Calu3 (cell line): ENCODE results near the gene SDHAF4. TPM values are rescaled to one million over a fixed set of nuclear protein-coding genes. Genes with fewer than 3 reads are reported as not detected.

Experiments used
- BruUV-seq: library from RNA; stranded (reverse); fragments of 400-500 nt; replicated peaks from 2 replicates; lab custom pipeline; 2021; lab: Mats Ljungman, UMichigan
- CTCF ChIA-PET: fragments of 300-600 bp; sonication (Branson Sonifier 250); formaldehyde crosslinking; loops from one replicate; lab custom pipeline; 2022; ENCODE audit warnings: antibody characterized with exemption; lab: Charles Lee
- DNase-seq: peaks from one replicate; pipeline ENCODE4 v3.0.0; 2022
- H3K27ac Mint-ChIP-seq: one replicate; pipeline ENCODE4 v1.8.0; 2022; ENCODE audit warnings: mixed read lengths; ENCODE audit not compliant: unreplicated experiment
- H3K27me3 Mint-ChIP-seq: one replicate; pipeline ENCODE4 v1.8.0; 2022; ENCODE audit warnings: mixed read lengths; ENCODE audit not compliant: unreplicated experiment
- H3K36me3 Mint-ChIP-seq: one replicate; pipeline ENCODE4 v1.8.0; 2022; ENCODE audit warnings: mild to moderate bottlenecking, moderate library complexity, mixed read lengths; ENCODE audit not compliant: insufficient read depth, unreplicated experiment
- H3K4me1 Mint-ChIP-seq: one replicate; pipeline ENCODE4 v1.8.0; 2022; ENCODE audit warnings: mild to moderate bottlenecking, low read depth, mixed read lengths; ENCODE audit not compliant: unreplicated experiment
- H3K4me3 Mint-ChIP-seq: one replicate; pipeline ENCODE4 v1.8.0; 2022; ENCODE audit warnings: mild to moderate bottlenecking, low read depth, moderate library complexity, mixed read lengths; ENCODE audit not compliant: unreplicated experiment
- H3K9me3 Mint-ChIP-seq: one replicate; pipeline ENCODE4 v1.8.0; 2022; ENCODE audit warnings: low read depth, mixed read lengths; ENCODE audit not compliant: unreplicated experiment
- CTCF ChIP-seq: fragments of 200-600 bp; IDR thresholded peaks from one replicate; pipeline ENCODE4 v1.8.0; 2022; ENCODE audit warnings: antibody characterized with exemption; ENCODE audit not compliant: unreplicated experiment
- intact Hi-C: fragments of 100-400 bp; cut with micrococcal nuclease; formaldehyde crosslinking; loops from one replicate; pipeline ENCODE4 v1.10.0; 2022; ENCODE audit not compliant: unreplicated experiment
- total RNA-seq: library from RNA; stranded (reverse); gene quantifications from 2 replicates; pipeline ENCODE4 v1.2.3, GENCODE V29; 2022

Gene SDHAF4
- total RNA-seq, 1 experiment from 2014 or later = 13.3 TPM

- Mint-ChIP-seq H3K4me1 (no peaks in the 10 kb centered on the region), H3K27me3 (no peaks in the 10 kb centered on the region), H3K36me3 (no peaks in the 10 kb centered on the region), H3K4me3 (no peak overlapping the region), H3K27ac (no peak overlapping the region), H3K9me3 (peaks cover 2% of the 10 kb centered on the region)
- no TSS peak for BruUV-seq
- DNase-seq = no peak
- intact Hi-C loops = no loop called here
- no peak for TF ChIP-seq CTCF
- CTCF ChIA-PET = no interaction called here
These were observed 23.7 kb downstream of the SDHAF4 start for GRCh38 chr6:70590400-70590799.

GRCh38 chr6:70592391-70593117 lies 25.8 kb downstream of the SDHAF4 start:
- H3K4me1 Mint-ChIP-seq = no peaks in the 10 kb centered on the region
- no peak overlapping the region for H3K27ac Mint-ChIP-seq
- DNase-seq = no peak
- BruUV-seq = no TSS peak
- TF ChIP-seq CTCF = no peak
- no peaks in the 10 kb centered on the region for H3K36me3 Mint-ChIP-seq
- H3K4me3 Mint-ChIP-seq = no peak overlapping the region
- H3K27me3 Mint-ChIP-seq = no peaks in the 10 kb centered on the region
- CTCF ChIA-PET = interaction anchor here (0.6 kb wide), 1 partner anchor 28 kb away, joined by 4 read pairs; no protein-coding TSS in a partner anchor
- peaks cover 2% of the 10 kb centered on the region for H3K9me3 Mint-ChIP-seq
- intact Hi-C loops = no loop called here

- Mint-ChIP-seq H3K9me3 (peaks cover 2% of the 10 kb centered on the region), H3K4me1 (no peaks in the 10 kb centered on the region), H3K36me3 (no peaks in the 10 kb centered on the region), H3K27ac (no peak overlapping the region), H3K27me3 (no peaks in the 10 kb centered on the region), H3K4me3 (no peak overlapping the region)
- CTCF ChIA-PET = interaction anchor here (0.6 kb wide), 1 partner anchor 27 kb away, joined by 4 read pairs; no protein-coding TSS in a partner anchor
- no TSS peak for BruUV-seq
- DNase-seq = no peak
- TF ChIP-seq CTCF = no peak
- intact Hi-C loops = no loop called here
These were observed 26.4 kb downstream of the SDHAF4 start for GRCh38 chr6:70593118-70593486.

- DNase-seq = no peak
- Mint-ChIP-seq H3K27ac (no peak overlapping the region), H3K4me3 (no peak overlapping the region), H3K4me1 (no peaks in the 10 kb centered on the region), H3K36me3 (no peaks in the 10 kb centered on the region), H3K9me3 (no peaks in the 10 kb centered on the region), H3K27me3 (no peaks in the 10 kb centered on the region)
- CTCF ChIA-PET = no interaction called here
- intact Hi-C loops = no loop called here
- BruUV-seq = no TSS peak
- no peak for TF ChIP-seq CTCF
These were observed 32.5 kb downstream of the SDHAF4 start for GRCh38 chr6:70599187-70599586.
